K562 (cell line): ENCODE measurements around the gene FSTL1. TPM values are rescaled to one million over a fixed set of nuclear protein-coding genes. Genes with fewer than 3 reads are reported as not detected.

Experiments used
- ATAC-seq: fragments of 200-7000 bp; cut with Tn5 transposase; 3 replicates; pipeline ENCODE4 v1.9.1; 2020; ENCODE audit warnings: moderate library complexity
- BruUV-seq: library from RNA; stranded (reverse); fragments of 400-500 nt; replicated peaks from 2 replicates; lab custom pipeline; 2021; lab: Mats Ljungman, UMichigan
- CTCF ChIA-PET: fragments of 300-600 bp; formaldehyde crosslinking; extraction: SDS; loops from one replicate; lab custom pipeline; 2021; ENCODE audit warnings: low intra/inter-chr PET ratio; lab: Yijun Ruan, JAX
- POLR2A ChIA-PET: fragments of 300-600, 350-650 bp; sonication (Branson Sonifier 250); formaldehyde crosslinking; extraction: SDS; loops from one replicate; lab custom pipeline; 2021; ENCODE audit warnings: antibody characterized with exemption, inconsistent platforms; lab: Yijun Ruan, JAX
- DNase-seq, 4 experiments: peaks; one replicate each; pipeline versions ENCODE4 v3.0.0 to v3.0.0-alpha.2; 2011 to 2018; ENCODE audit warnings: low spot score in 3 of 4, mixed read lengths in 3 of 4; ENCODE audit errors: extremely low read depth in 1 of 4
- FAIRE-seq: peaks from 2 replicates; lab custom pipeline; 2011; peaks lifted over from hg19 to GRCh38; lab: Jason Lieb, UNC
- H2AFZ ChIP-seq: 2 replicates; pipeline ENCODE4 v1.6.0; 2011; ENCODE audit warnings: low read depth, low read length, control low read depth, inconsistent platforms
- H3K27ac ChIP-seq: fragments of 200-600 bp; 3 replicates; pipeline ENCODE4 v1.8.0; 2011; ENCODE audit warnings: low read depth, mild to moderate bottlenecking, control low read depth, inconsistent platforms, low read length, moderate library complexity, mixed read lengths; ENCODE audit errors: extremely low read depth
- H3K27me3 ChIP-seq, 2 experiments: fragments of 300-600 bp in 1 of 2; 2 replicates in 1 of 2; 3 replicates in 1 of 2; pipeline versions ENCODE4 v1.6.0 to v1.8.0; 2011; ENCODE audit warnings: inconsistent platforms in 2 of 2, low read length in 2 of 2, mild to moderate bottlenecking in 1 of 2, mixed read lengths in 1 of 2, moderate library complexity in 1 of 2; ENCODE audit not compliant: control insufficient read depth in 2 of 2, insufficient read depth in 2 of 2
- H3K36me3 ChIP-seq: fragments of 300-600 bp; 3 replicates; pipeline ENCODE4 v1.8.0; 2011; ENCODE audit warnings: mild to moderate bottlenecking, low read length, inconsistent platforms; ENCODE audit not compliant: control insufficient read depth, insufficient read depth
- H3K4me1 ChIP-seq, 2 experiments: fragments of 200-600 bp in 1 of 2; replicated peaks in 1 of 2; 2 replicates in 1 of 2; 3 replicates in 1 of 2; pipeline versions ENCODE4 v1.5.1 to v1.8.0; 2011; ENCODE audit warnings: inconsistent platforms in 2 of 2, low read length in 2 of 2, mild to moderate bottlenecking in 1 of 2, mixed read lengths in 1 of 2, moderate library complexity in 1 of 2; ENCODE audit not compliant: control insufficient read depth in 2 of 2, insufficient read depth in 2 of 2
- H3K4me2 ChIP-seq: 2 replicates; pipeline ENCODE4 v1.6.1; 2011; ENCODE audit warnings: low read length, control low read depth, inconsistent platforms, mixed read lengths; ENCODE audit not compliant: insufficient read depth
- H3K4me3 ChIP-seq: fragments of 200-600 bp; sonication (generic), shearing (Covaris generic); 2 replicates; pipeline ENCODE4 v1.5.1; 2016; ENCODE audit warnings: control low read depth, inconsistent platforms
- H3K79me2 ChIP-seq: fragments of 200-600 bp; 3 replicates; pipeline ENCODE4 v1.8.0; 2011; ENCODE audit warnings: low read length, inconsistent platforms; ENCODE audit not compliant: control insufficient read depth, insufficient read depth
- H3K9ac ChIP-seq, 2 experiments: 2 replicates each; pipeline versions ENCODE4 v1.6.0 to v1.6.1; 2011; ENCODE audit warnings: low read depth in 2 of 2, low read length in 2 of 2, control low read depth in 1 of 2, inconsistent platforms in 1 of 2, mild to moderate bottlenecking in 1 of 2, mixed read lengths in 1 of 2; ENCODE audit not compliant: insufficient read depth in 1 of 2
- H3K9me1 ChIP-seq: one replicate; pipeline ENCODE4 v1.6.0; 2011; ENCODE audit warnings: inconsistent platforms, mild to moderate bottlenecking, low read length, moderate library complexity; ENCODE audit not compliant: control insufficient read depth, insufficient read depth
- H3K9me3 ChIP-seq: replicated peaks from 2 replicates; pipeline ENCODE4 v1.5.1; 2011; ENCODE audit warnings: low read depth, low read length, inconsistent platforms; ENCODE audit not compliant: control insufficient read depth, insufficient read depth
- H4K20me1 ChIP-seq: replicated peaks from 2 replicates; pipeline ENCODE4 v1.6.1; 2011; ENCODE audit warnings: low read length, inconsistent platforms, mixed read lengths; ENCODE audit not compliant: control insufficient read depth, insufficient read depth
- E2F5 ChIP-seq: sonication (generic); formaldehyde crosslinking; IDR thresholded peaks from 2 replicates; pipeline ENCODE4 v1.8.0; 2022; ENCODE audit warnings: mild to moderate bottlenecking, missing genetic modification reagents
- WGBS: fragments of 100-300 bp; shearing (Covaris generic); methylation state at CpG from one replicate; pipeline ENCODE4 v1.1.6; 2016; ENCODE audit warnings: low coverage, mixed read lengths; ENCODE audit not compliant: insufficient coverage; ENCODE audit errors: missing lambda C conversion rate; 5-methylcytosine and 5-hydroxymethylcytosine counted together
- in situ Hi-C: fragments of 300-500 bp; cut with MboI; formaldehyde crosslinking; loops from 4 replicates; pipeline ENCODE4 v1.15.0; 2018; ENCODE audit warnings: inconsistent platforms, mixed read lengths
- intact Hi-C: fragments of 100-400 bp; cut with micrococcal nuclease; formaldehyde crosslinking; loops from 2 replicates; pipeline ENCODE4 v1.14.2; 2022
- polyA plus RNA-seq, 8 experiments: library from polyadenylated mRNA; depleted of rRNA in 4 of 8; stranded (reverse) in 5 of 8; unstranded in 3 of 8; fragments of >200 nt; fragmentation: Nextera tagmentation in 2 of 8; fragmentation: Illumina TruSeq in 1 of 8; extraction: Ambion mirVana in 2 of 8; extraction: Trizol in 1 of 8; gene quantifications; 2 replicates each; pipeline versions ENCODE4 v1.2.1 to v1.2.3, GENCODE V29; 2011 to 2014; ENCODE audit warnings: inconsistent platforms in 1 of 8, missing spikeins in 1 of 8
- total RNA-seq, 7 experiments: library from RNA; depleted of rRNA in 6 of 7; stranded (reverse); fragments of >200 nt in 6 of 7; fragmentation: Illumina TruSeq in 2 of 7; extraction: Trizol in 2 of 7; gene quantifications; 2 replicates each; pipeline versions ENCODE4 v1.2.1 to v1.2.3, GENCODE V29; 2011 to 2021; ENCODE audit warnings: low replicate concordance in 1 of 7
- TF ChIP-seq, protein P1 (sequence below), 2 experiments: fragments of 450-650 bp; IDR thresholded peaks; 2 replicates each; pipeline ENCODE4 v1.6.1; 2016; ENCODE audit warnings: mild to moderate bottlenecking in 2 of 2, borderline replicate concordance in 1 of 2, low read depth in 1 of 2, moderate library complexity in 1 of 2

The FSTL1 gene
- total and polyA plus RNA-seq, 9 of the 15 experiments (the other 6 are each of a cell fraction or from before 2014, with no cell fraction given), result 0.01 to 0.58 (median 0.08) TPM; not detected in 2

DNA sequence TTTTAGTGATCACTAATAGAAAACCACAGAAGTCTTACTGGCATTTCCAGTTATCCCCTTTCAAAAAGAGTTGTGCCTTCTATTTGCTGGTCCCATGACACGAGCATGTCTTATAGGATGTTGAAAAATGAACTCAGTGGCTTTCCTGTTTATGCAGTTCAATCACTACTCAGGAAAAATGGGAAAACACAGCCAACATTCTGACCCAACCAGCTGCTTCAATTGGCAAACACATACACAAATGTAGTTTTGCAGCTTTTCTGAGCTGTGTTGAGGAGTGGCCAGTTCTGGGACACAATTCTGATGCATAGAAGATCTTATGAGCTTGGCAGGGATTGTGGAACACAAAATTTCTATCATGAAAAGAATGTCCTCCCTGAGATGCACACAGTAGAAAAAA is 40.3 kb downstream of the FSTL1 start:
- POLR2A ChIA-PET, result no interaction called here
- Histone ChIP-seq H3K79me2 (no peaks in the 10 kb centered on the region), H3K4me3 (no peak overlapping the region), H3K4me2 (no peak overlapping the region), H2AFZ (no peak overlapping the region), H3K9me3 (no peaks in the 10 kb centered on the region), H3K9ac (no peak overlapping the region), H3K36me3 (no peaks in the 10 kb centered on the region), H3K27me3 (no peaks in the 10 kb centered on the region), H3K9me1 (no peaks in the 10 kb centered on the region), H3K4me1 (no peaks in the 10 kb centered on the region), H3K27ac (no peak overlapping the region), H4K20me1 (no peaks in the 10 kb centered on the region; the same call in 1 of the 2 replicates)
- in situ Hi-C loops (no loop called here), intact Hi-C loops (loop anchor here (10.0 kb wide), 1 partner anchor 516 kb away; no protein-coding TSS in a partner anchor)
- WGBS, result 0% methylated on average over 1 of the region's 1 CpG
- DNase-seq, result no peak
- ATAC-seq, result no peak
- BruUV-seq, result no TSS peak
- FAIRE-seq, result no peak
- no peak for TF ChIP-seq E2F5
- TF ChIP-seq, protein P1, sequence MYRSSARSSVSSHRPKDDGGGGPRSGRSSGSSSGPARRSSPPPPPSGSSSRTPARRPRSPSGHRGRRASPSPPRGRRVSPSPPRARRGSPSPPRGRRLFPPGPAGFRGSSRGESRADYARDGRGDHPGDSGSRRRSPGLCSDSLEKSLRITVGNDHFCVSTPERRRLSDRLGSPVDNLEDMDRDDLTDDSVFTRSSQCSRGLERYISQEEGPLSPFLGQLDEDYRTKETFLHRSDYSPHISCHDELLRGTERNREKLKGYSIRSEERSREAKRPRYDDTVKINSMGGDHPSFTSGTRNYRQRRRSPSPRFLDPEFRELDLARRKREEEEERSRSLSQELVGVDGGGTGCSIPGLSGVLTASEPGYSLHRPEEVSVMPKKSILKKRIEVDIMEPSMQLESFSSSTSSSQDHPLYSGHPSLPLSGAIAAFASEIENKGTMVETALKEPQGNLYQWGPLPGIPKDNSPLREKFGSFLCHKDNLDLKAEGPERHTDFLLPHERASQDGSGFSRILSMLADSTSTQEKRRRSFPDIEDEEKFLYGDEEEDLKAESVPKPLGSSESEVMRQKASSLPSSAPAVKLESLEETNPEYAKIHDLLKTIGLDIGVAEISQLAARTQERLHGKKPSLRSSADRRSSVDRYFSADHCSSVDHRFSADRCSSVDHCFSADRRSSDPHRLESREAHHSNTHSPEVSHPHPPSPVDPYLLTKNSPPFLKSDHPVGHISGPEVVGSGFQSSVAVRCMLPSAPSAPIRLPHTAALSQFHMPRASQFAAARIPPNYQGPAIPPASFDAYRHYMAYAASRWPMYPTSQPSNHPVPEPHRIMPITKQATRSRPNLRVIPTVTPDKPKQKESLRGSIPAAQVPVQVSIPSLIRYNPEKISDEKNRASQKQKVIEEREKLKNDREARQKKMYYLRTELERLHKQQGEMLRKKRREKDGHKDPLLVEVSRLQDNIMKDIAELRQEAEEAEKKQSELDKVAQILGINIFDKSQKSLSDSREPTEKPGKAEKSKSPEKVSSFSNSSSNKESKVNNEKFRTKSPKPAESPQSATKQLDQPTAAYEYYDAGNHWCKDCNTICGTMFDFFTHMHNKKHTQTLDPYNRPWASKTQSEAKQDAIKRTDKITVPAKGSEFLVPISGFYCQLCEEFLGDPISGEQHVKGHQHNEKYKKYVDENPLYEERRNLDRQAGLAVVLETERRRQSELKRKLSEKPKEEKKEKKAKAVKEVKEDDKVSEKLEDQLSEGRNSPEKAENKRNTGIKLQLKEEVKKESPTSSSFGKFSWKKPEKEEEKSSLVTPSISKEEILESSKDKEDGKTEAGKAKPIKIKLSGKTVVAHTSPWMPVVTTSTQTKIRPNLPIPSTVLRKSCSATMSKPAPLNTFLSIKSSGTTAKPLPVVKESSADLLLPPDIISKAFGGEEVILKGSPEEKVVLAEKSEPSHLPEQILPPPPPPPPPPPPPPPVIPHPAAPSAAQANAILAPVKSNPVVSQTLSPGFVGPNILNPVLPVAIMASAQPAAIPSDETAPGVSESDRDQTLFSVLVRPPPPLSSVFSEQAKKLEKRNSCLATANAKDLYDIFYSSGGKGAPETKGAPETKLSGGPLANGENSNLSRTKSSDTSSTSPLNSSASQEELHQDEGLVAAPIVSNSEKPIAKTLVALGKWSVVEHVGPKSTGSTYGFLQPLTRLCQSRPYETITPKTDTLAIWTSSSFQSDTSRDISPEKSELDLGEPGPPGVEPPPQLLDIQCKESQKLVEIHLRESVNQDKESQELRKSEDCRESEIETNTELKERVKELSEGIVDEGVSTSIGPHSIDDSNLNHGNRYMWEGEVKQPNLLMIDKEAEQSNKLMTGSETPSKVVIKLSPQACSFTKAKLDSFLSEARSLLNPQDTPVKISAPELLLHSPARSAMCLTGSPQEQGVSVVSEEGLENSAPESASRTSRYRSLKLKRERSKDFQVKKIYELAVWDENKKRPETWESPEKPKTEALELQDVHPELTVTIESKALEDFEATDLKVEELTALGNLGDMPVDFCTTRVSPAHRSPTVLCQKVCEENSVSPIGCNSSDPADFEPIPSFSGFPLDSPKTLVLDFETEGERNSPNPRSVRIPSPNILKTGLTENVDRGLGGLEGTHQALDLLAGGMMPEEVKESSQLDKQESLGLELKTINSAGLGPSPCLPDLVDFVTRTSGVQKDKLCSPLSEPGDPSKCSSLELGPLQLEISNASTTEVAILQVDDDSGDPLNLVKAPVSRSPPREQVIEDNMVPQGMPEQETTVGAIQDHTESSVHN (IDR thresholded peaks at IDR 0.05; ENCODE audit: borderline replicate concordance in 1 of 2, low read depth in 1 of 2), result no peak
- CTCF ChIA-PET, result no interaction called here
